Fibroblast of lung (primary cell): ENCODE results near the gene LIN7C.

Source experiments
- EZH2 ChIP-seq: IDR thresholded peaks from 2 replicates; pipeline ENCODE4 v1.5.1; 2012; ENCODE audit warnings: low read length, control low read depth, mild to moderate bottlenecking; ENCODE audit errors: missing control alignments
- TF ChIP-seq, protein P1 (sequence below), 2 donors: IDR thresholded peaks in 1 of 2; conservative IDR thresholded peaks in 1 of 2; 1 replicate in 1 of 2; 2 replicates in 1 of 2; pipeline ENCODE4 v1.5.1; 2011 to 2012; ENCODE audit warnings: low read length in 2 of 2, control low read depth in 1 of 2, inconsistent platforms in 1 of 2, low read depth in 1 of 2, mild to moderate bottlenecking in 1 of 2

GRCh38 chr11:27464289-27464696 lies 42.3 kb downstream of the LIN7C start:
- TF ChIP-seq, protein P1, sequence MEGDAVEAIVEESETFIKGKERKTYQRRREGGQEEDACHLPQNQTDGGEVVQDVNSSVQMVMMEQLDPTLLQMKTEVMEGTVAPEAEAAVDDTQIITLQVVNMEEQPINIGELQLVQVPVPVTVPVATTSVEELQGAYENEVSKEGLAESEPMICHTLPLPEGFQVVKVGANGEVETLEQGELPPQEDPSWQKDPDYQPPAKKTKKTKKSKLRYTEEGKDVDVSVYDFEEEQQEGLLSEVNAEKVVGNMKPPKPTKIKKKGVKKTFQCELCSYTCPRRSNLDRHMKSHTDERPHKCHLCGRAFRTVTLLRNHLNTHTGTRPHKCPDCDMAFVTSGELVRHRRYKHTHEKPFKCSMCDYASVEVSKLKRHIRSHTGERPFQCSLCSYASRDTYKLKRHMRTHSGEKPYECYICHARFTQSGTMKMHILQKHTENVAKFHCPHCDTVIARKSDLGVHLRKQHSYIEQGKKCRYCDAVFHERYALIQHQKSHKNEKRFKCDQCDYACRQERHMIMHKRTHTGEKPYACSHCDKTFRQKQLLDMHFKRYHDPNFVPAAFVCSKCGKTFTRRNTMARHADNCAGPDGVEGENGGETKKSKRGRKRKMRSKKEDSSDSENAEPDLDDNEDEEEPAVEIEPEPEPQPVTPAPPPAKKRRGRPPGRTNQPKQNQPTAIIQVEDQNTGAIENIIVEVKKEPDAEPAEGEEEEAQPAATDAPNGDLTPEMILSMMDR (conservative IDR thresholded peaks at IDR 0.05 in 1 of 2, IDR thresholded peaks at IDR 0.05 in 1 of 2; ENCODE audit: low read depth in 1 of 2, low read length in 2 of 2): no peak
- no peak for TF ChIP-seq EZH2
